Duodenal mucosa (tissue), 2 donors: ENCODE results near the gene CCDC33.

Experiments
- H3K27ac ChIP-seq: one replicate; pipeline ENCODE4 v1.7.0; 2013; ENCODE audit warnings: low read depth, low read length
- H3K27me3 ChIP-seq, 2 donors: one replicate each; pipeline ENCODE4 v1.7.0; 2013; ENCODE audit warnings: low read length in 2 of 2, control low read depth in 1 of 2; ENCODE audit not compliant: insufficient read depth in 2 of 2, control insufficient read depth in 1 of 2
- H3K36me3 ChIP-seq, 2 donors: one replicate each; pipeline ENCODE4 v1.7.0; 2013; ENCODE audit warnings: low read length in 2 of 2, control low read depth in 1 of 2; ENCODE audit not compliant: insufficient read depth in 2 of 2, control insufficient read depth in 1 of 2
- H3K4me1 ChIP-seq, 2 donors: one replicate each; pipeline ENCODE4 v1.7.0; 2013; ENCODE audit warnings: low read length in 2 of 2, control low read depth in 1 of 2; ENCODE audit not compliant: insufficient read depth in 2 of 2, control insufficient read depth in 1 of 2
- H3K4me3 ChIP-seq, 2 donors: one replicate each; pipeline ENCODE4 v1.7.0; 2013; ENCODE audit warnings: low read length in 2 of 2, low read depth in 1 of 2
- H3K9ac ChIP-seq, 2 donors: one replicate each; pipeline ENCODE4 v1.7.0; 2013; ENCODE audit warnings: low read length in 2 of 2, low read depth in 1 of 2
- H3K9me3 ChIP-seq, 2 donors: one replicate each; pipeline ENCODE4 v1.7.0; 2013; ENCODE audit warnings: low read length in 2 of 2, control low read depth in 1 of 2; ENCODE audit not compliant: control insufficient read depth in 1 of 2

The CCDC33 gene

GRCh38 chr15:74380361-74381189, 144.4 kb downstream of the CCDC33 start:
- H3K27ac ChIP-seq = no peak overlapping the region
- no peak overlapping the region for H3K9ac ChIP-seq
- no peaks in the 10 kb centered on the region for H3K9me3 ChIP-seq
- H3K4me1 ChIP-seq = peaks cover 12 to 19% of the 10 kb centered on the region in 2 donors
- no peaks in the 10 kb centered on the region for H3K27me3 ChIP-seq
- no peak overlapping the region for H3K4me3 ChIP-seq
- H3K36me3 ChIP-seq = no peaks in the 10 kb centered on the region

- H3K27me3 ChIP-seq = no peaks in the 10 kb centered on the region
- no peak overlapping the region for H3K4me3 ChIP-seq
- H3K27ac ChIP-seq = no peak overlapping the region
- H3K36me3 ChIP-seq = no peaks in the 10 kb centered on the region
- H3K4me1 ChIP-seq = peaks cover 12 to 19% of the 10 kb centered on the region in 2 donors
- no peaks in the 10 kb centered on the region for H3K9me3 ChIP-seq
- no peak overlapping the region for H3K9ac ChIP-seq
Observed at GRCh38 chr15:74381190-74381453, 145.0 kb downstream of the CCDC33 start.

GRCh38 chr15:74381481-74381880, 145.4 kb downstream of the CCDC33 start:
- H3K36me3 ChIP-seq = no peaks in the 10 kb centered on the region
- H3K27ac ChIP-seq = no peak overlapping the region
- peaks cover 12 to 19% of the 10 kb centered on the region in 2 donors for H3K4me1 ChIP-seq
- H3K4me3 ChIP-seq = no peak overlapping the region
- no peaks in the 10 kb centered on the region for H3K27me3 ChIP-seq
- H3K9ac ChIP-seq = no peak overlapping the region
- no peaks in the 10 kb centered on the region for H3K9me3 ChIP-seq

GRCh38 chr15:74382004-74382816, 146.1 kb downstream of the CCDC33 start:
- no peak overlapping the region for H3K27ac ChIP-seq
- H3K4me1 ChIP-seq = peaks cover 12 to 19% of the 10 kb centered on the region in 2 donors
- no peaks in the 10 kb centered on the region for H3K27me3 ChIP-seq
- no peak overlapping the region for H3K4me3 ChIP-seq
- no peak overlapping the region for H3K9ac ChIP-seq
- no peaks in the 10 kb centered on the region for H3K36me3 ChIP-seq
- H3K9me3 ChIP-seq = no peaks in the 10 kb centered on the region

GRCh38 chr15:74383286-74383685, 147.2 kb downstream of the CCDC33 start:
- peaks cover 12 to 19% of the 10 kb centered on the region in 2 donors for H3K4me1 ChIP-seq
- no peaks in the 10 kb centered on the region for H3K36me3 ChIP-seq
- H3K27ac ChIP-seq = no peak overlapping the region
- H3K9ac ChIP-seq = no peak overlapping the region
- H3K4me3 ChIP-seq = no peak overlapping the region
- H3K27me3 ChIP-seq = no peaks in the 10 kb centered on the region
- no peaks in the 10 kb centered on the region for H3K9me3 ChIP-seq

GRCh38 chr15:74383695-74384565, 147.8 kb downstream of the CCDC33 start:
- Histone ChIP-seq H3K27me3 (no peaks in the 10 kb centered on the region), H3K36me3 (no peaks in the 10 kb centered on the region), H3K27ac (no peak overlapping the region), H3K4me3 (no peak overlapping the region), H3K9me3 (no peaks in the 10 kb centered on the region), H3K4me1 (peaks cover 12 to 17% of the 10 kb centered on the region in 2 donors), H3K9ac (no peak overlapping the region)

GRCh38 chr15:74384566-74384880, 148.4 kb downstream of the CCDC33 start:
- Histone ChIP-seq H3K4me1 (peaks cover 12 to 14% of the 10 kb centered on the region in 2 donors), H3K27ac (no peak overlapping the region), H3K9ac (no peak overlapping the region), H3K9me3 (no peaks in the 10 kb centered on the region), H3K27me3 (no peaks in the 10 kb centered on the region), H3K36me3 (no peaks in the 10 kb centered on the region), H3K4me3 (no peak overlapping the region)

GRCh38 chr15:74384881-74385643, 148.9 kb downstream of the CCDC33 start:
- Histone ChIP-seq H3K4me3 (no peak overlapping the region), H3K27me3 (no peaks in the 10 kb centered on the region), H3K36me3 (no peaks in the 10 kb centered on the region), H3K9me3 (no peaks in the 10 kb centered on the region), H3K4me1 (peaks cover 12 to 14% of the 10 kb centered on the region in 2 donors), H3K27ac (no peak overlapping the region), H3K9ac (no peak overlapping the region)

GRCh38 chr15:74385733-74386132, 149.6 kb downstream of the CCDC33 start:
- H3K27ac ChIP-seq = no peak overlapping the region
- peaks cover 12 to 14% of the 10 kb centered on the region in 2 donors for H3K4me1 ChIP-seq
- no peak overlapping the region for H3K4me3 ChIP-seq
- H3K36me3 ChIP-seq = no peaks in the 10 kb centered on the region
- H3K9me3 ChIP-seq = no peaks in the 10 kb centered on the region
- no peaks in the 10 kb centered on the region for H3K27me3 ChIP-seq
- no peak overlapping the region for H3K9ac ChIP-seq
